Right atrium auricular region (tissue), 2 donors: ENCODE measurements around the gene MMP23B. TPM values are rescaled to one million over a fixed set of nuclear protein-coding genes. Genes with fewer than 3 reads are reported as not detected.
"Not testable (repeated sequence)": the region's sequence is repeated elsewhere in the genome, so short reads cannot be mapped to it uniquely, and the experiment has no call there.

Source experiments
- DNase-seq: peaks from one replicate; pipeline ENCODE4 v3.0.0-alpha.2; 2019; ENCODE audit warnings: low spot score
- H3K27ac ChIP-seq, 2 donors: fragments of 200-600 bp; sonication (generic); 1 replicate in 1 of 2; 2 replicates in 1 of 2; pipeline ENCODE4 v1.5.1; 2016 to 2019
- H3K27me3 ChIP-seq, 2 donors: fragments of 200-600 bp; sonication (generic); one replicate each; pipeline versions ENCODE4 v1.5.1 to v1.6.0; 2017 to 2019
- H3K36me3 ChIP-seq: fragments of 200-600 bp; sonication (generic); one replicate; pipeline ENCODE4 v1.5.1; 2016
- H3K4me1 ChIP-seq, 2 donors: fragments of 200-600 bp; sonication (generic); one replicate each; pipeline versions ENCODE4 v1.5.1 to v1.6.0; 2017 to 2019
- H3K4me3 ChIP-seq, 2 donors: fragments of 200-600 bp; sonication (generic); 1 replicate in 1 of 2; 2 replicates in 1 of 2; pipeline ENCODE4 v1.5.1; 2017 to 2019; ENCODE audit warnings: mild to moderate bottlenecking in 1 of 2, moderate library complexity in 1 of 2
- H3K9me3 ChIP-seq, 2 donors: fragments of 200-600 bp; sonication (generic); one replicate each; pipeline ENCODE4 v1.5.1; 2019
- CTCF ChIP-seq, 2 donors: fragments of 200-600 bp; sonication (generic); IDR thresholded peaks; one replicate each; pipeline ENCODE4 v1.5.1; 2019; ENCODE audit warnings: antibody characterized with exemption in 2 of 2
- total RNA-seq, 2 donors: library from RNA; depleted of rRNA; stranded (reverse); fragments of >200 nt; gene quantifications; one replicate each; pipeline ENCODE4 v1.1.0, GENCODE V29; 2016

The MMP23B gene
- total RNA-seq, 2 donors from 2014 or later, result 17.5 to 26.9 TPM

- peak; percentile 93 for DNase-seq
- H3K27me3 ChIP-seq, H3K9me3 ChIP-seq: not testable (repeated sequence)
- H3K36me3 ChIP-seq, result peaks cover 29% of the 10 kb centered on the region
- H3K27ac ChIP-seq, result peak within 1 kb of the TSS; percentile 89 to 97
- peak in 1 of 2 donors; percentile 48 for TF ChIP-seq CTCF (IDR thresholded peaks at IDR 0.05)
- peak within 1 kb of the TSS; percentile 64 to 68 for H3K4me3 ChIP-seq
- H3K4me1 ChIP-seq, result peaks cover 0 to 10% of the 10 kb centered on the region in 2 donors
These were observed 26.9 kb downstream of the MMP23B start, which contains the start of gene CDK11B for GRCh38 chr1:1658583-1659549. Gene CDK11B, minus strand, starts transcription at chr1:1659004. Its CDS starts 1,519 bp downstream, at chr1:1657485.

GRCh38 chr1:1662392-1662791 lies 30.4 kb downstream of the MMP23B start:
- not testable (repeated sequence) for H3K4me3 ChIP-seq, H3K4me1 ChIP-seq, H3K9me3 ChIP-seq, DNase-seq, H3K27ac ChIP-seq, H3K27me3 ChIP-seq
- H3K36me3 ChIP-seq, result peaks cover 19% of the 10 kb centered on the region

GRCh38 chr1:1662830-1663560 lies 31.0 kb downstream of the MMP23B start:
- not testable (repeated sequence) for H3K27ac ChIP-seq, H3K9me3 ChIP-seq, H3K27me3 ChIP-seq, DNase-seq, H3K4me1 ChIP-seq, H3K4me3 ChIP-seq
- H3K36me3 ChIP-seq, result peaks cover 19% of the 10 kb centered on the region

GRCh38 chr1:1664318-1664717 lies 32.3 kb downstream of the MMP23B start:
- H3K4me1 ChIP-seq, H3K27me3 ChIP-seq, H3K4me3 ChIP-seq, DNase-seq, H3K27ac ChIP-seq, H3K9me3 ChIP-seq: not testable (repeated sequence)
- H3K36me3 ChIP-seq, result peaks cover 24% of the 10 kb centered on the region

GRCh38 chr1:1664941-1665814 lies 33.2 kb downstream of the MMP23B start:
- DNase-seq, result no peak
- no peak for TF ChIP-seq CTCF (IDR thresholded peaks at IDR 0.05)
- Histone ChIP-seq H3K9me3 (no peaks in the 10 kb centered on the region), H3K36me3 (peaks cover 28% of the 10 kb centered on the region), H3K4me3 (no peak overlapping the region), H3K4me1 (no peaks in the 10 kb centered on the region), H3K27me3 (no peaks in the 10 kb centered on the region), H3K27ac (no peak overlapping the region)

- H3K27ac ChIP-seq, result no peak overlapping the region
- H3K9me3 ChIP-seq, result no peaks in the 10 kb centered on the region
- no peak for DNase-seq
- peak in 1 of 2 donors; percentile 43 for TF ChIP-seq CTCF (IDR thresholded peaks at IDR 0.05)
- no peak overlapping the region for H3K4me3 ChIP-seq
- H3K36me3 ChIP-seq, result peaks cover 30% of the 10 kb centered on the region
- H3K4me1 ChIP-seq, result no peaks in the 10 kb centered on the region
- H3K27me3 ChIP-seq, result no peaks in the 10 kb centered on the region
These were observed 33.9 kb downstream of the MMP23B start for GRCh38 chr1:1665815-1666251.
